Adipocyte (in vitro differentiated cells): Measurements from ENCODE around the gene CACNB4.
"Not testable (repeated sequence)": the region's sequence is repeated elsewhere in the genome, so short reads cannot be mapped to it uniquely, and the experiment has no call there.

Experiments used
- DNase-seq: peaks from one replicate; pipeline ENCODE4 v3.0.0-alpha.2; 2015; ENCODE audit warnings: low read depth
- H3K27me3 ChIP-seq: replicated peaks from 2 replicates; pipeline ENCODE4 v1.7.0; 2013; ENCODE audit warnings: mild to moderate bottlenecking, low read length, moderate library complexity; ENCODE audit not compliant: control insufficient read depth, insufficient read depth
- H3K36me3 ChIP-seq: 2 replicates; pipeline ENCODE4 v1.7.0; 2013; ENCODE audit warnings: low read length, mild to moderate bottlenecking, moderate library complexity; ENCODE audit not compliant: control insufficient read depth, insufficient read depth, severe bottlenecking
- H3K4me1 ChIP-seq: 2 replicates; pipeline ENCODE4 v1.7.0; 2013; ENCODE audit warnings: mild to moderate bottlenecking, low read length, moderate library complexity; ENCODE audit not compliant: control insufficient read depth, insufficient read depth
- H3K4me3 ChIP-seq: 2 replicates; pipeline ENCODE4 v1.7.0; 2013; ENCODE audit warnings: mild to moderate bottlenecking, low read length, moderate library complexity
- H3K9ac ChIP-seq: 2 replicates; pipeline ENCODE4 v1.7.0; 2013; ENCODE audit warnings: mild to moderate bottlenecking, low read length, moderate library complexity
- H3K9me3 ChIP-seq: 2 replicates; pipeline ENCODE4 v1.7.0; 2013; ENCODE audit warnings: mild to moderate bottlenecking, low read length, moderate library complexity; ENCODE audit not compliant: control insufficient read depth

Gene CACNB4

DNA sequence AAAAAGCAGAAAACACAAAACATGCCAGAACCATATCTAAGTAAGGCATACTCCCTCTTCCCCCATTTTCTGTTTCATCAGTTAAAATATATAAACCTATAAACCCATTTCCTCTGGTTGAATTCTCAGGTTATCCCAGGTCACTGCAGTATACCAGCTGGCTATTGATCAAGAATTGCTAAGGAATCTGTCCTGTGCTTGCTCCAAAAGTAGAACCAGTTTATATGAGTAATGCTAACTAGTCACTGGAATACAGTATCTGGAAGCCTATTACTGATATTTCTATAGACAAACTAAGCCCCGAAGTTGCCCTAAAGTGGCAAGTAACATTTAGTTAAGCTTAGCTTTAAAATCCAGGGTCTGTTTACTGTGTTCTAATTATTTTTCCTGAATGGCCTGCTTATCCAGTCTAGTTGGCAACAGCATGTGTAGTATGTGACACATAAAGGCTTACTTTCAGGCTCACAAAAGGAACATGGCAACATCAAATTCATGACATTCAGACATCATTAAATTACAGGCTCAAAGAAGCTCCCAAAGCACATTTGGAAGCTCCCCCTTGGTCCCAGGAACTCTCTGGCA lies 167.7 kb downstream of the CACNB4 start:
- Histone ChIP-seq H3K36me3 (no peaks in the 10 kb centered on the region), H3K9me3 (no peaks in the 10 kb centered on the region), H3K4me1 (peaks cover 12% of the 10 kb centered on the region), H3K27me3 (no peaks in the 10 kb centered on the region), H3K9ac (no peak overlapping the region), H3K4me3 (no peak overlapping the region)
- DNase-seq: no peak

DNA sequence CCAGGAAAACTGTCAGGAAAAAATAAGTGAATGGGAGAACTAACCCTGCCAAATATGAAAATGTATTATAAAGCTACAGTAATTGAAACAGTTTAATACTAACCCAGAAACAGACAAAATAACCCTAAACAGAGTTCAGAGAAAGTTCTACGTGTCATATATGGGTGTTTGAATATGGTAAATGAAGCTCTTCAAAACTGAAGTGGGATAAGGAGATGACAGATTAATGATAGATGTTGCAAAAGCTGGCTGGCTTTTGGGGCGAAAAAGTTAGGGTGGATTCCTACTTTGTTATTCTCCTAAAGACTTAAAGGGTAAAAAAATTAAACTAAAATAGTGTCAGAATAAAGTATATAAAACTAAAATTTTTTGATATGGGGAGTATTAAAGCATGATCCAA lies 168.8 kb downstream of the CACNB4 start:
- Histone ChIP-seq H3K9ac (no peak overlapping the region), H3K4me1 (peaks cover 9% of the 10 kb centered on the region), H3K4me3 (no peak overlapping the region), H3K36me3 (no peaks in the 10 kb centered on the region), H3K9me3 (no peaks in the 10 kb centered on the region), H3K27me3 (no peaks in the 10 kb centered on the region)
- no peak for DNase-seq

DNA sequence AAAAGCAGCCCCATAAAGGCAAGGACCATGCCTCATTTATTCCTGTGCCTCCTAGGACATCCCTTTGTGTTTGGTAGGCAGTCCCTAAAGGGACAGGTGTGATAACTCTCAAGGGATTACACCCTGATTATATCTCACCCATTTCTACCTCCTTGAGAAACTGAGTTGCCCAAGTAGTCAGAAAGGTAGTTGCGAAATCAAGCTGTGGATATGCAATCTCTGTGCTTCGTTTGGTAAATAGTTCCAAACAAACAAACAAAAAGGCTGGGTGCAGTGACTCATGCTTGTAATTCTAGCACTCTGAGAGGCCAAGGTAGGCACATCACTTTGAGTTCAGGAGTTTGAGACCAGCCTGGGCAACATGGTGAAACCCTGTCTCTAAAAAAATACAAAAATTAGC lies 170.5 kb downstream of the CACNB4 start:
- H3K9me3 ChIP-seq: no peaks in the 10 kb centered on the region
- H3K36me3 ChIP-seq: no peaks in the 10 kb centered on the region
- no peaks in the 10 kb centered on the region for H3K27me3 ChIP-seq
- no peak overlapping the region for H3K4me3 ChIP-seq
- H3K4me1 ChIP-seq: peaks cover 9% of the 10 kb centered on the region
- no peak overlapping the region for H3K9ac ChIP-seq
- DNase-seq: peak; percentile 29

DNA sequence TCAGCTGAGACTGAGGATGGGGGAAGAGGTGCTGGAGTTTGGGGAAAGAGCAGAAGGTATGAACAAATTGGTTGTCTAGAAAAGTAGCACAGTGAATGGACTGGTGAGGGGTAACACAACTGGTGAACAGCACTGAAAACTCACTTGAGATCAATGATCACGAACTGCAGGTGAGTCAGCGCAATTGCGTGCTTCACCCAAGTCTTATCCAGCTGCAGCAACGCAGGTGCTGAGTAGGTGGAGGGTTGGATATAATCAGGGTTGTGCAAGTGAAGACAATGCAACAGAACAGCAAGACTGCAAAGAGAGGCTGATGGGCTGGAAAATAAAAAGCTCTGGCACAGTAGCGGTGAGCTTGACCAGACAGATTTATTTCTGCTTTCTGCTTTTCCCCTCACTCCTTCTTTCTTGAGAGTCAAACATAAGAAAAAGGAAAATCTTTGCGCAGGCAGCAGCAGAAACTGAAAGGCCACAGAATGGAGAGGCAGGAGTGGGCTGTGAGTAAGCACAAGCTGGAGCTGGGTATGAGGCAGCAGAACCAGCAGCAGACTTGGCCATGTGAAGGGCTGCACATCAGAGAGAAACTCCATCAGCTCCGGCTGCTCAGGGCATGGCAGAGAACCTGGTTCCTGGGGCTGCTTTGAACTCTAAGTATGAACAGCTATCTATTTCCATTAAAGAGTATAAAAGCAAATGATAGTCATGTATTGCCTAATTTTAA lies 171.2 kb downstream of the CACNB4 start:
- no peak for DNase-seq
- peaks cover 12% of the 10 kb centered on the region for H3K4me1 ChIP-seq
- H3K9me3 ChIP-seq: no peaks in the 10 kb centered on the region
- H3K27me3 ChIP-seq: no peaks in the 10 kb centered on the region
- no peak overlapping the region for H3K4me3 ChIP-seq
- no peaks in the 10 kb centered on the region for H3K36me3 ChIP-seq
- no peak overlapping the region for H3K9ac ChIP-seq

DNA sequence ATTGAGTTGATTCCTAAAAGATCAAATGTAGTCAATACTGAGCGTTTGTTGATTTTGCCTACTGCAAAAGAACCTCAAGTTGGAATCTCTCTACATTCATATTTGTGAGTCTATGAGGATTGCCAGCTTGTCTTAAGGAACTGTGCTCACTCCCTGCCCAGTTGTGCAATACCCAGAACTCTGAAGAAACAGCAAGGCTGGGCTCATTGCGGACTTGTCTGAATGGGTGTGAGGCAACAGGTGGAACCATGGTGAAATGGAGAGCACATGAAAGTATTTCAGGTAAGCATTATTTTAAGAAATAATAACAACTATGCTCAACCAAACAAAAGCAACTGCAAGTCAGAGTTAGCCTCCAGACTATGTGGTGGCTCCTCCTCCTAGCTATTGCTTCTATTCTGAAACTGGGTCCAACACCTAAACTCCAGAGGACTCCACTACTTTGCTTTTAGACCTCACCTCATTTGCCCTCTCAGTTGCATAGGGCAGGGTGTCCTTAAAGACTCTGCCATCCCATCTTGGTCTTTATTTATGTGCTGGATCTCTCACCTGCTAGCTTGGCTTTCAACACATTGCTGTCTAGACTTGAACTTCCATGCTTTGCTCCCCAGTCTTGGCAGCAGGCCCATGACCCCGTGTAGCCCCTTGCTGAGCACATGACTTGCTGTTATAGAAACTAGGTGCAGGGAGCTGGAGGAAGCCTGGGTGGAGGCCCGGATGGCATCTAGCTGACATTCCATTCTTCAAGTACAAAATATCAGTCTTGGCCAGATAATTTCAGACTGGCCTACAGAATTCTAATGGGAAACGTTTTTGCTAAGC lies 175.8 kb downstream of the CACNB4 start:
- no peaks in the 10 kb centered on the region for H3K27me3 ChIP-seq
- no peak overlapping the region for H3K9ac ChIP-seq
- H3K4me3 ChIP-seq: no peak overlapping the region
- H3K4me1 ChIP-seq: peaks cover 8% of the 10 kb centered on the region
- H3K36me3 ChIP-seq: no peaks in the 10 kb centered on the region
- DNase-seq: peak; percentile 55
- no peaks in the 10 kb centered on the region for H3K9me3 ChIP-seq

DNA sequence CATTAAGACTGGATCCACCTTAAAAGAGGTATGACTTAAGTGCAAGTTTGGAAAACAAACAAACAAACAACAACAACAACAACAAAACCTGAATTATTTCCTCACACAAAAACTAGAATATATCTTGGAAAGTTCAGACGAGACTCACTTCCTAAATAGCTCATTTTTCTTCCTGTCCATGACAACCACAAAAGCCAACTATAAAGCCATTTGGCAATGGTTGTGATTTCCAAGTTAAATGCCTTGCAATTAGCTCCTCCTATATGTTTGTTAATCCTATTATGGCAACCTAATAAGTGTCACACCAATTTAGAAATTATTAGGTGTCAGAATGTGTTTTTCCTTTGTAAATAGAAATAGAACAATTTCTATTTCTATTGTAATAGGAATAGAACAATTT lies 179.1 kb downstream of the CACNB4 start:
- H3K4me1 ChIP-seq: peaks cover 21% of the 10 kb centered on the region
- no peaks in the 10 kb centered on the region for H3K36me3 ChIP-seq
- no peak overlapping the region for H3K9ac ChIP-seq
- DNase-seq: no peak
- H3K4me3 ChIP-seq: no peak overlapping the region
- H3K27me3 ChIP-seq: no peaks in the 10 kb centered on the region
- no peaks in the 10 kb centered on the region for H3K9me3 ChIP-seq

DNA sequence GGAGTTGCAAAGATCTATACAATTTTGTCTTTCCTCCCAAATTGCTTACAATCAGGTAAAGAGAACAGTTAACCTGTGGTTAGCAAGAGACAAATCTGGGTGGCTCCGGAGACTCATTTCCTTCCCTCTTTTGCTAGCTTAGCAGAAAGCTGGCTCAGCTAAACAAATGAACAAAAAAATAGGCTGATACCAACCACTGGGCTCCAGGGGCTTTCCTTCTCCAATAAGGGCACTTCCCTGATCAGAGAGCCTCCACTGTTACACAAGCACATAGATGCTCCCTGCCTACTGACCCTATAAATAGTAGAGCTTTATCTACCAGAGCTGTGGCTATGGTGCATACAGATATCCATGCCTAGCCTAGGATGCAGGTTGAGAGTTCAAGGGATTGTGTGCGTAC lies 180.5 kb downstream of the CACNB4 start:
- no peak overlapping the region for H3K9ac ChIP-seq
- no peaks in the 10 kb centered on the region for H3K36me3 ChIP-seq
- no peaks in the 10 kb centered on the region for H3K9me3 ChIP-seq
- no peak overlapping the region for H3K4me3 ChIP-seq
- H3K4me1 ChIP-seq: peaks cover 25% of the 10 kb centered on the region
- no peaks in the 10 kb centered on the region for H3K27me3 ChIP-seq
- DNase-seq: no peak

DNA sequence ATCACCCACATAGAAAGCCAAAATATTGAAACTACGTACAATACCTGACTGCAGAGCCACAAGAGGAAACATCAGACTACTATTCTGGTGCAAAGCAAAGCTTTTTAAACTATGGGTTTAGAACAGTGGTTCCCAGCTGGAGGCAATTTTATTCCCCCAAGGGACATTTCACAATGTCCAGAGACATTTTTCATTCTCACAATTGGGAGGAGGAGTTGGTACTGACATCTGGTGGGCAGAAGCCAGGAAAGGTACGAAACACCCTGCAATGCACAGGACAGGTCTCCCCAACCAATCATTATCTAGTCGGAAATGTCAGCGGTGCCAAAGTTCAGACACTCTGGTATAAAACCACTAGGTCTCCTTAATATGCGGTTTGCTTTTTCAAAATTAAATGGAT lies 182.2 kb downstream of the CACNB4 start:
- Histone ChIP-seq H3K9me3 (no peaks in the 10 kb centered on the region), H3K27me3 (no peaks in the 10 kb centered on the region), H3K4me3 (no peak overlapping the region), H3K36me3 (no peaks in the 10 kb centered on the region), H3K4me1 (peaks cover 17% of the 10 kb centered on the region), H3K9ac (no peak overlapping the region)
- peak; percentile 71 for DNase-seq

DNA sequence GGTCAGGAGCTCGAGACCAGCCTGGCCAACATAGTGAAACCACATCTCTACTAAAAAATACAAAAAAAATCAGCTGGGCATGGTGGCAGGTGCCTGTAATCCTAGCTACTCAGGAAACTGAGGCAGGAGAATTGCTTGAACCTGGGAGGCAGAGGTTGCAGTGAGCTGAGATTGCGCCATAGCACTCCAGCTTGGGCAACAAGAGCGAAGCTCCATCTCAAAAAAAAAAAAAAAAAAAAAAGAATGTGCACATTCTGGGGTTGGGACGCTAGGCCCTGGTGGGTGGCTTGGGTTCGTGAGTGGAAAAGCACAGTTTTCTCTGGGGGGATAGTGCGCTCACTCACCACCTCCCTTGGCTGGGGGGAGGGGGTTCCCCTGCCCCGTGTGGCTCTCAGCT lies 183.2 kb downstream of the CACNB4 start:
- DNase-seq, H3K36me3 ChIP-seq, H3K9me3 ChIP-seq, H3K9ac ChIP-seq, H3K27me3 ChIP-seq, H3K4me3 ChIP-seq: not testable (repeated sequence)
- H3K4me1 ChIP-seq: peaks cover 17% of the 10 kb centered on the region

DNA sequence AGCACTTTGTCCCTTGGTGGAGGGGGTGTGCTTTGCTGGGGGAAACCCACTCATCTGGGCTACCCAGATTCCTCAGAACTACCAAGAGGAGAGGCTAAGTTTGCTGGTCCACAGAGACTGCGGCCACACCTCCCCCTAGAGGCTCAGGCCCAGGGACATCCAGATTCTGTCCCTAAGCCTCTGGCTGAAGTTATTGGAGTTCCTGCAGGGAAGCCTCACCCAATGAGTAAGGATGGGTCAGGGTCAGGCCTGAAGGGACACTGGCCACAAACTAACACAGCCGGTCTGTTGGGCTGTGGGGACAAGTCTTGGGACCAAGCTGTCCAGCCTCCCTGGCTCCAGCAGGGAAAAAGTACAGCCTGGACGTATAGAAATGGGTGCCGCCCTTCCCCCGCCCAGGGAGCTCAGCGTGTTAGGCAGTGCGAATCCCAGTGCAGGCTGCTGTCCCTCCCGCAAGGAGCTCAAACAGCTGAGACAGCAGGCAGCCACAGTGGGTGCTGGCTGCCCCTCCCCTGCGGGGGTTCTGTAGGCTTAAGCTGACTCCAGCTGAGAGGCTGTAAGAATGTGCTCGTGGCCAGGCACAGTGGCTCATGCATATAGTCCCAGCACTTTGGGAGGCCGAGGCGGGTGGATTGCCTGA lies 183.7 kb downstream of the CACNB4 start:
- Histone ChIP-seq H3K4me1 (peaks cover 17% of the 10 kb centered on the region), H3K9ac (no peak overlapping the region), H3K36me3 (no peaks in the 10 kb centered on the region), H3K4me3 (no peak overlapping the region), H3K27me3 (no peaks in the 10 kb centered on the region), H3K9me3 (no peaks in the 10 kb centered on the region)
- no peak for DNase-seq

DNA sequence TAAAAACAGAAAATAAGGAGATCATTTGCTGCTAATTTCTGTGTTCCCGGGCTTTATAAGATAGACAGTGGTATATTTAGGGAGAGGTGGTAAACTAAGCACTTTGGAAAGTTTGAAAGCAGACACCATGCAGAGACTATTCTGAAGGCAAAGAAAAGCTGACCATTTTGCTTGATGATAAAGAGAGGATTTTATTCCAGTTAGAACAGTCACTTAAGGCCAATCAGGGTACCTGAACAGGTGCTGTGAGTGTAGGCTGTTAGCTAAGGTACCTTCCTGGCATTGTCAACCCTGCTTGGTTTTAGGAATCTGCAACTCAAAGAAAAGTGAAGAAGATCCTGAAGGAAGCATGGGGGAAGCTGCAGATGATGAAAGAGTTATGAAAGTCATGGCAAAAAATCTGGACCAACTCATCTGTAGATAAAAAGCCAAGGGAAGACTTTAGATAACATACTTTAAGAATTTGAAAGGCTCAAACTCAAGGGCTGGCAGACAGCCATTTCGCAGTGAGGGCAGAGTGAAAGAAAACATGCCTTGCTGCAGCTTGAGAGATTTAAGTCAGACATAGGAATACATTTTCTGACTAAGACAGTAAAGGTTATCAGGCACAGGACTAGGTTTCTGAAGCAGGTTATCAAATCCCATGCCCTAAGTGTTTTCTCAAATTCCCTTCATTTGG lies 190.5 kb downstream of the CACNB4 start:
- no peaks in the 10 kb centered on the region for H3K9me3 ChIP-seq
- DNase-seq: no peak
- H3K36me3 ChIP-seq: no peaks in the 10 kb centered on the region
- no peaks in the 10 kb centered on the region for H3K27me3 ChIP-seq
- no peak overlapping the region for H3K4me3 ChIP-seq
- H3K4me1 ChIP-seq: peaks cover 12% of the 10 kb centered on the region
- no peak overlapping the region for H3K9ac ChIP-seq
